GM03348 (cell line): ENCODE data around the gene ACAT2.
"Not testable (repeated sequence)": the region's sequence is repeated elsewhere in the genome, so short reads cannot be mapped to it uniquely, and the experiment has no call there.

Source experiments
- DNase-seq: peaks from one replicate; pipeline ENCODE4 v3.0.0; 2012; ENCODE audit warnings: low spot score

Gene ACAT2

DNA sequence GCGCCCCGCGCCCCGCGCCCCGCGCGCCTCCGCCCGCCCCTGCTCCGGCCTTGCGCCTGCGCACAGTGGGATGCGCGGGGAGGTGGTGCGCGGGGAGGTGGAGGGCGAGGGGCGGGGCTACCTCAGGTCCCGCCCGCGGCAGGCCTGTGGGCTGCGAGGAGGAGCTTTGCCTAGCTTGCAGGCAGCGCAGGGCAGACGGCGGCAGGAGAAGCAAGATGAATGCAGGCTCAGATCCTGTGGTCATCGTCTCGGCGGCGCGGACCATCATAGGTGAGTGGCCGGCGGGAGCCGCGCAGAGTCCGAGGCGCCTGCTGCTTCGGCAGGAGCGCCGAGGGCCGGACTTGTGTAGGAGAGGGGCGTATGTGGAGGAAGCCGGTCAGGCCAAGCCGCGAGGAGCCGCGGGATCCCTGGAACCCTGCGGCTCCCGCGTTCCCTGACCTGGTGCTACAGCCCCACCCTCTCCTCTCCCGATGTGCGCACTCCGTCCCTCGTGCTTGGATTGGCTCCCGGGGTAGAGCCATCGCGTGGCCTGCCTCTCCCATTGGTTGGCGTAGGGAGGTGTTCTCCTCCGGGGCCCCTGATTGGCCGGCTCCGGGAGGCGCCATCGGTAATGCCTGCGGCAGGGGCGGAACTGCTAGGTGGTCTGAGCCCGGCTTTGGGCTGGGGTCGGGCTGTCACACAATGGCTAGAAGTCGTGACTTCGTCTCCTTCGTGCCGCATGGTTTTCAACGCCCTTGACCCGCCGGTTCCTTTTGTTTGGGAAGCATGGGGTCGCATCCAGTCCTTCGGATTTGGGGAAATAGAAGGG lies at the start of gene ACAT2:
ACAT2 (plus strand) TSS at position 173 of the 808 bp plus-strand sequence; CDS start at position 216, 43 bp downstream.
- peak; percentile 99 for DNase-seq

GRCh38 chr6:159712389-159712788 lies 49.5 kb upstream of the ACAT2 start:
- DNase-seq, result not testable (repeated sequence)

DNA sequence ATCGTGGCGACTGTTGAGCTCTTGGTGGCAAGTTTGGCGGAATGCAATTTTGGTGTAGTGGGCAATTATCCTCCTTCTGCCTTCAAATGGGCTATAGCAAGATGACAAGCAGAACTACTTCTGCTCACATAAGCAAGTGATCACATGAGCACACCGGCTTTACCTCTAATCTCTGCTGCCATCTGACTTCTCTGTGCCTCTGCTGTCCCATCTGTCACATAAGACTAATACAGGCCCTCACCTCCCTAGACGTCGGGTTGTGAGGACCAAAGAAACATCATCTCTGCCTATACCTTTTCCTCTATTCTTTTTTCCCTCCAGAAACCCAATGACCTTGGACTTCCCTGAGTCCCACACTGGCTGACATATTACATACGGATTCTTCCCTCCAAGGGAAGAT lies 47.9 kb upstream of the ACAT2 start:
- DNase-seq, result no peak

DNA sequence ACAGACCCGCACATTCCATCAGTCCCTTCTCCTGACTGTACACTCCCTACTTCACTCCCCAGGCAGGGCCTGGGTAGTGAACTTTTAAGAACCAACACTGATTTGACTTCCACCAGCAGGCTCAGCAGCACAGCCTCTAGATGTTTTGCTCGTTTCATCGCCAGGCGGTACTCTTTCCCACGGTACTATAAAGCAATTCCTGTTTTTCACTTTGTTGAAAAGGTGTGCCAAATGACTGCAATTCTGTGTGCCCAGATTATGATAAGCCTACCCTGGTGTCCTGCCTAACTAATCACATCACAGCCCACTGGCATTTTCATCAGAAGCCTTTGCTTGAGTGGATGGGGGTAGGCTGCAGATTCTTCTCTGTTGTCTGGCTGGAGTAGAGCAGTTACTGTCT lies 47.4 kb upstream of the ACAT2 start:
- DNase-seq, result no peak

DNA sequence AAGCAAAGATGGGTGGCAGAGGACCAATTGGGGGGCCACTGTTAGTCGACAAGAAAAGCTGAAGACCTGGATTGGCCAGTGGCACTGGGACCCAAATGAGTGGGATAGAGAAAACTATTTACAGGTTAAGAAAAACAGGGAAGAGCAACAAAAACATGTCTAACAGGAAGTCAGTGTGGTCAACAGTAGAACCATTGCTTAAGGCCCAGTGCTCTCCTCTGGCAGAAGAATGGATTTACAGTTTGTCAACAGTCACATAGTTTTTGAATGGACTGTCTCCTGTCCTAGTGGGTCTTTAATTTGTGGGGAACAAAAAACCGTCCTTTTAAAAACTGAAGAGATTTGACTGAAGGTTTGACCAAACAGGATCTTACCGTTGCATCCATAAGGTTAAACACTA lies 46.7 kb upstream of the ACAT2 start:
- no peak for DNase-seq

GRCh38 chr6:159715605-159716004 lies 46.2 kb upstream of the ACAT2 start:
- DNase-seq, result no peak

DNA sequence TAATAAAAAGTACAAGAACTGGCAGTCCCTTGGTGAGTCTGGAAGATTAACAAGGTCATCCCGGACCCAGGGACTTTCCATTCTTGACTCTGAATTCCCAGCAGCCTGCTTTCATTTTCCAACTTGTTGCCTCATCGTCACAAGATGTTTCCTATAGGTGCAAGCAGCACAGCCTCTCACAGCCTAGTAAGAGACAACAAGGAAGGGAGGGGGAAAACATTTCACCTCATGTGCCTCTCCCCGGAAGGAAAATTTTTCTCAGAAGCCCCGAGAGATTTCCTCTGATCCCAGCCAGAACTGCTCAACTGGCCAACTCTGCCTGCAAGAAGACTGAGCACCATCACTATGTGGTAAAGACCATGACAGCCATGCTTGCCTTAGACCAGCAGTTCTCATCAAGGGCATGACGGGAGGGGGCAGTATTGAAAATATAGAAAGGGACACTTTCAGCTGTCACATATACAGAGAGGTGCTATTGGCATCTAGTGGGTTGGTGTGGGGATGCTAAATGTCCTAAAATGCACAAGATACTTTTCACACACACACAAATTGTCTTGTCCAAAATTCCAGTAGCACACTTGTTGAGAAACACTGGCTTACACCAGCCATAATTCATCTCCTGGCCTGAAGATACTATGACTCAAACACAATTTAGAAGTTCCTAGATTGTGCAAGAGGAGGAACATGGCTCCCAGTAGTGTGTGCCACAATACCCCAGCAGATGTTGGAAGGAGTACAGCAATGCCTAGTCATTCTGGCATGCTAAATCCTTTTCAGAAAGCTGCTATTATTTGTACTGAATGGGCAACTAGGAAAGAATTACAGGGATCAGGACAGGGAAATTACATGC lies 45.4 kb upstream of the ACAT2 start:
- DNase-seq, result peak; percentile 86

DNA sequence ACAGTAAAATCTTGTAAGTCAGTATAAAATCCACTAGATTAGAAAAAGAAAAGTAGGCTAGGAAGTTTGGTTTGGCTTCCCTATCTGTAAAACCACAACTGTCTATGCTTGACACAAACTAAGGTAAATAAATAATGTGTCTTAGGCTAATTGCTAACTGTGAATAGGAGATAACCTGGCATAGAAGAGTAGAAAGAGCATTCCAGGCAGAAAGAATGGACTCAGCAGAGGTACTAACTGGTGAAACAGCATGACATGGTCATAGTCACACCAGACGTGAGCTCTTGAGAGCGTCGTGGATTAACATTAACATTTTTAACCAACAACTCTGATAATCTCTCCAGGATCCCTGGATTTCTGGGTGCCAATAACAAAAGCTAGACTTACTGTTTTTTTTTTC lies 43.2 kb upstream of the ACAT2 start:
- DNase-seq, result no peak

- no peak for DNase-seq
Observed at GRCh38 chr6:159719287-159719686, 42.6 kb upstream of the ACAT2 start.

DNA sequence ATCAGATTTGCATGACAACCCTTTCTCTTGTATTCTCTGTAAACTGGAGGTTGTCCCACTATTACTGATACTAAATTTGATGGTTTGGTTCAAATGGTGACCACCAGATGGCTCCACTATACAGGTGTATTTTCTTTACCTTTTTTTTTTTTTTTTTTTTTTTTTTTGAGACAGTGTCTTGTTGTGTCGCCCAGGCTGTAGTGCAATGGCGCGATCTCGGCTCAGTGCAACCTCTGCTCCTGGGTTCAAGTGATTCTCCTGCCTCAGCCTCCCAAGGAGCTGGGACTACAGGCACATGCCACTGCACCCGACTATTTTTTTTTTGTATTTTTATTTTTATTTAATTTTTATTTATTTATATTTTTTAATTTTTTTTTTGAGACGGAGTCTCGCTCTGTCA lies 41.1 kb upstream of the ACAT2 start:
- DNase-seq, result peak; percentile 18

DNA sequence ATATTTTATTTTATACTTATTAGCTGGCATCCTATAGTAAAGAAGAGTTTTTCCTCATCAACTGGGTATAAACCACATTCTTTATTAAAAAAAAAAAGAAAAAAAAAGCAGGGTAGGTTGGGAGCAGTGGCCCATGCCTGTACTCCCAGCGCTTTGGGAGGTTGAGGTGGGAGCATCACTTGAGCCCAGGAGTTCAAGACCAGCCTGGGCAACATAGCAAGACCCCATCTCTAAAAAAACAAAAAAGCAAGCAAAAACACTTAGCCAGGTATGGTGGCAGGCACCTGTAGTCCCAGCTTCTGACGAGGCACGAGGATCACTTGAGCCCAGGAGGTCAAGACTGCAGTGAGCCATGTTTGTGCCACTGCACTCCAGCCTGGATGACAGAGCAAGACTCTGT lies 39.9 kb upstream of the ACAT2 start:
- not testable (repeated sequence) for DNase-seq

DNA sequence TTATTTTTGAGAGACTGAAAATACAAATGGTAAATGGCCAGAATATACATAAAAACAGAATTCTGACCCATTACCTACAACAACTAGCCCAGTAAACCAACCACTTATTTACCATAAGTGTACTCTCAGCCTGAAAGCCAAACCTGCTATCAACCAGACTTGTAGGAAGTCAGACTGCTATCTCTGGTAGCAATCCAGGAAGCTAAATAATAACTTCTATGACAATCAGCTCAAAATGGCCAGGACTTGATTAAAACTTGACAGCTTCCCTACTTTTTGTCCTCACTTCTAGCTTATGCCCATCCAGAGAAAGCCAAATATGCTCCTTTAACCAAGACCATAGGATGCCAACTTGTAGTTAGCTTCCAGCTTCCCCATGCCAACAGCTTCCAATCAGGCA lies 39.2 kb upstream of the ACAT2 start:
- DNase-seq, result no peak

- no peak for DNase-seq
Observed at GRCh38 chr6:159723259-159723658, 38.6 kb upstream of the ACAT2 start.

- DNase-seq, result no peak
Observed at GRCh38 chr6:159724778-159725177, 37.1 kb upstream of the ACAT2 start.

DNA sequence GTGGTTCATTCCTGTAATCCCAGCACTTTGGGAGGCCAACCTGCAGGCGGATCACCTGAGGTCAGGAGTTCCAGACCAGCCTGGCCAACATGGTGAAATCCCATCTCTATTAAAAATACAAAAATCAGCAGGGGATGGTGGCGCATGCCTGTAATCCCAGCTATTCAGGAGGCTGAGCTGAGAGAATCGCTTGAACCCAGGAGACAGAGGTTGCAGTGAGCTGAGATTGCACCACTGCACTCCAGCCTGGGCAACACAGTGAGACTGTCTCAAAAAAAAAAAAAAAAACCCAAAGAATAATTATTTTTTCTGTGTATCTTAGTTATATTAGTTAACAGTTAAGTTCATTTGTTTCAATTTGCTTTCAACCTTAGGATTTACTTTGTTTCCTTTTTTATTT lies 36.6 kb upstream of the ACAT2 start:
- not testable (repeated sequence) for DNase-seq

GRCh38 chr6:159726255-159726917 lies 35.5 kb upstream of the ACAT2 start:
- no peak for DNase-seq

GRCh38 chr6:159726918-159727716 lies 34.7 kb upstream of the ACAT2 start, which contains the start of gene WTAP:
TSS of gene WTAP (plus strand) at chr6:159727506. CDS start at chr6:159736266, 8,760 bp downstream.
- peak; percentile 97 for DNase-seq

DNA sequence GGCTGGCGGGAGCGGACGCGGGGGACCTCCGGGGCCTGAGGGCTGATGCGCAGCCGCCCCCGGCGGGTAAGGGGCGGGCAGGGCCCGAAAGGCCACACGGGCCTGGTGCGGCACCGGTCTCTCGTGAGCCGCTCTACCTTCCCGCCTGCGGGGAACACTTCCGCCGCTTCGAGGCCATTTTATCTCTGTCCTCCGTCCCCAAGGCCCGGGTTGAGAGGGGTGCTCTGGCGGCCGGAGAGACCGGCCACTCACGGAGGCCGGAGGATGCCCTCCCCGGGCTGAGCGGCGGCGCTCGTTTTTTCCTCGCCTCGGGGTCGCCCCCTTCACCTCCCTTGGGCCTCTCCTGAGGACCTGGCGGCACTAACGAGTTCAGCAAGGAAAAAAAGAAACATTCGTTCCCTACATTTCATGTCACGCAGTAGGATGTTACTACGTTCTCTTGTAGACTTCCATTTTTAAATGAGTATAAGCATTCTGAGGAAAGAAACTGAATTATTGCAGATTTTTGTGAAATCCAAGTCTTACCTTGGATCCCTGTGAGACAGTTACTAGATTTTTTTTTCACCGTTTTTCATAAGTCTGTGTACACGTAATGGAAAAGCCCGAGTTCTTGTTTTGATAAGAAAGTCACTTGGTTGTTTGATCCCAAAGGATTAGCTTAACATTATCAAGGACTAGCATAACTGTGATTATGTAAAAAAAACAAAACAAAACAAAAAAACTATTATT lies 34.0 kb upstream of the ACAT2 start:
- DNase-seq, result peak; percentile 68

- DNase-seq, result no peak
Observed at GRCh38 chr6:159728531-159728964, 33.3 kb upstream of the ACAT2 start.

- DNase-seq, result peak; percentile 8
Observed at GRCh38 chr6:159729598-159730331, 32.1 kb upstream of the ACAT2 start.
